GM10248 (cell line): Measurements from ENCODE around the gene SYT2.
"Not testable (repeated sequence)": the region's sequence is repeated elsewhere in the genome, so short reads cannot be mapped to it uniquely, and the experiment has no call there.

ENCODE experiments used
- CTCF ChIA-PET: fragments of 300-600 bp; sonication (Branson Sonifier 250); formaldehyde crosslinking; extraction: SDS; loops from one replicate; lab custom pipeline; 2021; ENCODE audit warnings: antibody characterized with exemption; lab: Yijun Ruan, JAX
- POLR2A ChIA-PET: fragments of 350-650 bp; sonication (Branson Sonifier 250); formaldehyde crosslinking; extraction: SDS; loops from one replicate; lab custom pipeline; 2020; ENCODE audit warnings: antibody characterized with exemption; lab: Yijun Ruan, JAX
- DNase-seq: peaks from one replicate; pipeline ENCODE4 v3.0.0; 2012; ENCODE audit errors: extremely low spot score
- TF ChIP-seq, protein P1 (sequence below): IDR thresholded peaks from 2 replicates; pipeline ENCODE4 v1.5.1; 2012; ENCODE audit warnings: mild to moderate bottlenecking, low read depth; ENCODE audit errors: extremely low read depth, missing control alignments, control extremely low read depth

Gene SYT2

DNA sequence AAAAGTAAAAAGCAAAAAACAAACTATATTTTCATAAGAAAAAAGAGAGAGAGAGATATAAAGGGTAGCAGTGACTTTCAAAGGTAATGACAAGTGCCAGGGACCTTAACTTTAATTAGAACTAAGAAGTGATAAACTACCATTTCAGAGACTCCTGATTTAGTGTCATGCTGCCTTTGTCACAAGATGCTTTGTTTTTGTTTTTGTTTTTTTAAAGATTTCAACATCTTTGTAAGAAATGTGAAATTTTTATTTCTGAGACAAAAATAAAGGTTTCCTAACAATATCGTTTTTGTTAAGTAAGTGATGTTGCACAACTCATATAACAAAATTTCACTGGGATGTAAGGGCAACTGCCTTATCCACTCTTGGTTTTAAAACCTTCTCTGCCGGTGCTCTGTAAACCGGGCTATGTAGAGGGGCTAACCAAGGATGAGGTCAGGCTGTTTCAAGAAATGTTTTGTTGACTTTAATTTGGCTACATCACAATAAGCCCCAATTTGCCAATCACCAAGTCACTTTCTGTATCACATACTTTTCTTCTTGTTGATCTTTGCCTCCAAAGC, 35.2 kb upstream of the SYT2 start:
- TF ChIP-seq, protein P1, sequence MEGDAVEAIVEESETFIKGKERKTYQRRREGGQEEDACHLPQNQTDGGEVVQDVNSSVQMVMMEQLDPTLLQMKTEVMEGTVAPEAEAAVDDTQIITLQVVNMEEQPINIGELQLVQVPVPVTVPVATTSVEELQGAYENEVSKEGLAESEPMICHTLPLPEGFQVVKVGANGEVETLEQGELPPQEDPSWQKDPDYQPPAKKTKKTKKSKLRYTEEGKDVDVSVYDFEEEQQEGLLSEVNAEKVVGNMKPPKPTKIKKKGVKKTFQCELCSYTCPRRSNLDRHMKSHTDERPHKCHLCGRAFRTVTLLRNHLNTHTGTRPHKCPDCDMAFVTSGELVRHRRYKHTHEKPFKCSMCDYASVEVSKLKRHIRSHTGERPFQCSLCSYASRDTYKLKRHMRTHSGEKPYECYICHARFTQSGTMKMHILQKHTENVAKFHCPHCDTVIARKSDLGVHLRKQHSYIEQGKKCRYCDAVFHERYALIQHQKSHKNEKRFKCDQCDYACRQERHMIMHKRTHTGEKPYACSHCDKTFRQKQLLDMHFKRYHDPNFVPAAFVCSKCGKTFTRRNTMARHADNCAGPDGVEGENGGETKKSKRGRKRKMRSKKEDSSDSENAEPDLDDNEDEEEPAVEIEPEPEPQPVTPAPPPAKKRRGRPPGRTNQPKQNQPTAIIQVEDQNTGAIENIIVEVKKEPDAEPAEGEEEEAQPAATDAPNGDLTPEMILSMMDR: no peak
- DNase-seq: no peak
- ChIA-PET POLR2A (interaction anchor here (0.7 kb wide), 1 partner anchor 18 kb away, joined by 3 read pairs; no protein-coding TSS in a partner anchor), CTCF (interaction anchor here (1.1 kb wide), 1 partner anchor 25 kb away, joined by 4 read pairs; no protein-coding TSS in a partner anchor)

DNA sequence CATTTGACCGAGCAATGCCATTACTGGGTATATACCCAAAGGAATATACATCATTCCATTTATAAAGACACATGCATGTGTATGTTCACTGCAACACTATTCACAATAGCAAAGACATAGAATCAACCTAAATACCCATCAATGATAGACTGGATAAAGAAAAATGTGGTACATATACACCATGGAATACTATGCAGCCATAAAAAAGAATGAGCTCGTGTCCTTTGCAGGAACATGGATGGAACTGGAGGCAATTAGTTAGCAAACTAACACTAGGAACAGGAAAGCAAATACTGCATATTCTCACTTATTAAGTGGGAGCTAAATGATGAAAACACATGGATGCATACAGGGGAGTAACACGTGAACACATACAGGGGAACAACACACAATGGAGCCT, 34.5 kb upstream of the SYT2 start:
- POLR2A ChIA-PET: not testable (repeated sequence)
- CTCF ChIA-PET: interaction anchor here (1.1 kb wide), 1 partner anchor 25 kb away, joined by 4 read pairs; no protein-coding TSS in a partner anchor

DNA sequence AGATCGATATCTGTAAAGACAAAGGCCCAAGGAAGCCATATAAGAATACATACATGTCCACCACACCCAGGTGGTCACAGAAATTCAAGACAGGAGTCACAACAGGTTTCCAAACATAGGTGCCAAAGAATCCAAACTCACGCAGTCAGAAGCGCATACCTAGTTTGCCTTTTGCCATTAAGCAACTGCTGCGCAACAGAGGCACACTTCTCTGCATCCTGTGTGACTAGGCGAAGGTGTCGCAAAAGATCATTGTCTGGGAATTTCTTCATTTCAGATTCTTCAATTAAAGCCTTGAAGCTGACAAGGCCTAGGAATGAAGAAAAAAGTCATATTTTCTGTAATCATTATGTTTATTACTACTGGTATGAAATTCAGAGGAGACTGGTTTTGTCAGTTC, 32.2 kb upstream of the SYT2 start:
- ChIA-PET POLR2A (no interaction called here), CTCF (interaction anchor here (1.8 kb wide), 1 partner anchor 23 kb away, joined by 5 read pairs; no protein-coding TSS in a partner anchor)
- TF ChIP-seq, protein P1: no peak
- DNase-seq: no peak

More for the DNA sequence above, 34.5 kb upstream of the SYT2 start:
- not testable (repeated sequence) for DNase-seq

DNA sequence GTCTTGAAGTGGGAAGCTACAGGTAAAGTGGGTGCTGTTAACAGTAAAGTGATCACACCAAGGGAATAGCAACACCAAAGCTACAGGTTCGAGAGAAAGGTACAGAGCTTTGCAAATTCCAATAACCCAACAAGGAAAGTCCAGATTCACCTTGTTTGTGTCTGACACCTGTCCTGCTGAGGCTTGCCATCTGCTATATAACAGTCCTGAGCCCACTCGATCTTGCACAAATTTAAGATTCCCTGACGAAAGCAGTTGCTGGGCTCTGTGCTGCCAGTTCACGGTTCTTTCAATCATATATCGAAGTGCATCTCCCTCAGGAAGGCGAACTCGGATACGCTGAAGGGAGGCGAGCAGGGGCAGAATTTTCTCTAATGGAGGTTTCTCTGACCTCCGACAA, 23.0 kb upstream of the SYT2 start:
- TF ChIP-seq, protein P1: no peak
- POLR2A ChIA-PET: no interaction called here
- DNase-seq: no peak
- CTCF ChIA-PET: interaction anchor here (1.1 to 3.7 kb wide), 5 partner anchors 9 to 540 kb away, joined by 3 to 22 read pairs (median 3); partner anchors contain the start of gene LGR6

DNA sequence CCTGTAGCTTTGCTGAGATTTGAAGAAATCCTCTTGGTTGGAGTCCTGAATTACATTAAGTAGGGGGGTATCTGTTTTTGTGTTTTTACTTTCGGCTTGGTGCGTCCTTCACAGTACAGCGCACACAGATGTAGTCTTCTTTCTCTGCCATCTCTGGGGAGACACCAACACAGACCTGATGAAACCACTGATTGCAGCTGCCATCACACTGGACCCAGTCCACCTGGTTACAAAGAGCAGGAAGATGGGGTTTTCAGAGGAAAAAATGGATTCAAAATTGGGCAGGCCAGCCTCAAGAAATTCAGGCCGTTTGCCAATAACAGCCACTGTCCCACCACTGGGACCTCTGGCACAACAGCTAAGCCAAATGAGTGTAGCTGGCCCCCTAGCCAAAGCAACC, 18.7 kb upstream of the SYT2 start:
- no peak for DNase-seq
- TF ChIP-seq, protein P1: no peak
- CTCF ChIA-PET: interaction anchor here (1.0 to 3.3 kb wide), 5 partner anchors 10 to 539 kb away, joined by 3 to 34 read pairs (median 4); no protein-coding TSS in a partner anchor
- POLR2A ChIA-PET: no interaction called here

DNA sequence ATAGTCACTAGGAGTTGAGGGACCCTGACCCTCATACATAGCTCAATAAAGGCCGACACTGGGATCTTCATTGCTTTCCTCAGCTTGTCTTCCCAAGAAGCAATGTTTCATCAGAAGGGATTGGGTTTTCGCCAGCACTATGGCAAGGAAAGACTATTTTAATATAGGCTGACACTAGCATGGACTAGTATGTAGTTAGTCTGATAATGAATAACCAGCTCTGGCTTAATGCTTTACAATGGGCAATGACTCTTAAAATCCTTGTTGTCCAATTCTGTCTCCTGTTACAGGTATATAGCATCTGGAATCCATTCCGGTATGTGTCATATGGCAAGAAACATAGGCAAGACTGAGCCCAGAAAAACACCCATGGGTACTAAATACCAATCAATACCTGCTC, 15.3 kb upstream of the SYT2 start:
- POLR2A ChIA-PET: no interaction called here
- CTCF ChIA-PET: interaction anchor here (0.7 to 1.5 kb wide), 7 partner anchors 9 to 536 kb away, joined by 3 to 5 read pairs (median 3); no protein-coding TSS in a partner anchor
- no peak for DNase-seq
- TF ChIP-seq, protein P1: no peak

DNA sequence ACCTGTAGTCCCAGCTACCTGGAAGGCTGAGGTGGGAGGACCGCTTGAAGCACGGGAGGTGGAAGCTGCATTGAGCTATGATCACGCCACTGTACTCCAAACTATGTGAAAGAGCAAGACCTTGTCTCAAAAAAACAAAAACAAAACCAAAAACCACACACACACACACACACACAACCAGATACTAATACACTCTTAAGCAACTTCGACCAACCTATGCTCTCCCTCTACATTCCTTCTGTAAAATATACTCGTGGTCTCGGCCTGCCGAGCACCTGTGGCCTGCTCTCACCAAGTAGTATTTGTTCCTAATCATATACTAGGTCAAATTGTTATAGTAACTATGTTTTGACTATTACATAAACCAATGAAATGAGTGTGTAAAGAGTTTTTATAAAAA, 13.5 kb upstream of the SYT2 start:
- ChIA-PET POLR2A (interaction anchor here (0.6 kb wide), 1 partner anchor 490 kb away, joined by 3 read pairs; no protein-coding TSS in a partner anchor), CTCF (interaction anchor here (1.4 kb wide), 1 partner anchor 534 kb away, joined by 4 read pairs; no protein-coding TSS in a partner anchor)
- TF ChIP-seq, protein P1: no peak

DNA sequence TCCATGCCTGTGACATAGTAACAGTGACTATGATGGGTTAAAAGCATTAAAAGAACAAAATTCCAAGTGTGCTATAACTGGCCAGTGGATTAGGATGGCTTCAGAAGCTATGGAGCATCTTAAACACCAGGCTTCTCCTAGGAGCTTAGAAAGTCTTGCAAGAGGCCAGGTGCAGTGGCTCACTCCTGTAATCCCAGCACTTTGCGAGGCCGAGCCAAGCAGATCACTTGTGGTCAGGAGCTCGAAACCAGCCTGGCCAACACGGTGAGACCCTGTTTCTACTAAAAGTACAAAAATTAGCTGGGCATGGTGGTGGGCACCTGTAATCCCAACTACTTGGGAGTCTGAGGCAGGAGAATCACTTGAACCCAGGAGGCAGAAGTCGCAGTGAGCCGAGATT, 12.8 kb upstream of the SYT2 start:
- ChIA-PET POLR2A (interaction anchor here (0.6 kb wide), 1 partner anchor 490 kb away, joined by 3 read pairs; no protein-coding TSS in a partner anchor), CTCF (interaction anchor here (1.4 kb wide), 1 partner anchor 533 kb away, joined by 4 read pairs; no protein-coding TSS in a partner anchor)
- DNase-seq: not testable (repeated sequence)

More for the DNA sequence above, 13.5 kb upstream of the SYT2 start:
- no peak for DNase-seq
